ENCODE data around the gene EIF2B2. TPM values are rescaled to one million over a fixed set of nuclear protein-coding genes. Genes with fewer than 3 reads are reported as not detected.

Gene EIF2B2
- total RNA-seq, 1 experiment from 2014 or later = 50.5 TPM

- no peak for TF ChIP-seq ZNF232 (CRISPR knock-in tag; IDR thresholded peaks at IDR 0.05)
- TF ChIP-seq MYBL2 (CRISPR knock-in tag; IDR thresholded peaks at IDR 0.05) = no peak
- TF ChIP-seq TP53 (CRISPR knock-in tag; IDR thresholded peaks at IDR 0.05) = 0 out of 2 replicates have a peak, but pooled peaks have one; percentile 15
- 0 out of 2 replicates have a peak, but pooled peaks have one; percentile 26 for TF ChIP-seq ZNF281 (CRISPR knock-in tag; IDR thresholded peaks at IDR 0.05)
- no peak for TF ChIP-seq ZNF512 (CRISPR knock-in tag; IDR thresholded peaks at IDR 0.05; ENCODE audit: borderline replicate concordance)
Measured at GRCh38 chr14:74973003-74973653, 29.6 kb upstream of the EIF2B2 start (continued).

- ATAC-seq (peak; percentile 7), DNase-seq (ENCODE audit: low spot score) (no peak)
- Mint-ChIP-seq H3K27ac (no peak overlapping the region), H3K4me1 (peaks cover 24% of the 10 kb centered on the region), H3K4me3 (no peak overlapping the region), H3K27me3 (ENCODE audit: low read depth) (no peaks in the 10 kb centered on the region), H3K36me3 (no peaks in the 10 kb centered on the region), H3K9me3 (no peaks in the 10 kb centered on the region)
- ChIA-PET POLR2A (interaction anchor here (0.8 to 1.1 kb wide), 3 partner anchors 28 to 305 kb away, joined by 3 read pairs; partner anchors contain the start of genes EIF2B2 and FOS), CTCF (interaction anchor here (0.6 to 4.0 kb wide), 7 partner anchors 10 to 114 kb away, joined by 3 to 20 read pairs (median 4); no protein-coding TSS in a partner anchor)
- no peak for TF ChIP-seq ATF6 (CRISPR knock-in tag; IDR thresholded peaks at IDR 0.05)
- TF ChIP-seq PRRX2 (CRISPR knock-in tag; IDR thresholded peaks at IDR 0.05) = no peak
- TF ChIP-seq ARID4B (CRISPR knock-in tag; IDR thresholded peaks at IDR 0.05; ENCODE audit: borderline replicate concordance) = no peak
- TF ChIP-seq RORB (CRISPR knock-in tag; IDR thresholded peaks at IDR 0.05) = no peak
- TF ChIP-seq CTCF (IDR thresholded peaks at IDR 0.05) = no peak
- no peak for TF ChIP-seq ERG (CRISPR knock-in tag; IDR thresholded peaks at IDR 0.05)
- no peak for TF ChIP-seq TEAD4 (CRISPR knock-in tag; IDR thresholded peaks at IDR 0.05)
- TF ChIP-seq CREB1 (CRISPR knock-in tag; IDR thresholded peaks at IDR 0.05) = no peak
- no peak for TF ChIP-seq FOXP1 (CRISPR knock-in tag; IDR thresholded peaks at IDR 0.05; ENCODE audit: borderline replicate concordance)
- TF ChIP-seq ZNF532 (CRISPR knock-in tag; IDR thresholded peaks at IDR 0.05; ENCODE audit: borderline replicate concordance) = no peak
- no peak for TF ChIP-seq NFATC4 (CRISPR knock-in tag; IDR thresholded peaks at IDR 0.05)
- TF ChIP-seq FOXK1 (CRISPR knock-in tag; IDR thresholded peaks at IDR 0.05) = no peak
Measured at GRCh38 chr14:74973905-74974363, 28.8 kb upstream of the EIF2B2 start.

Data from WTC11 (cell line).